GM12892 (cell line): ENCODE measurements around the gene PLVAP.
A peak's percentile ranks its signal among the peaks of the same experiment; 100 is the strongest.
"Not testable (repeated sequence)": the region's sequence is repeated elsewhere in the genome, so short reads cannot be mapped to it uniquely, and the experiment has no call there.

Experiments used
- DNase-seq: peaks from one replicate; pipeline ENCODE4 v3.0.0; 2011; ENCODE audit not compliant: insufficient read length
- FAIRE-seq: peaks from 2 replicates; lab custom pipeline; 2011; peaks lifted over from hg19 to GRCh38; lab: Jason Lieb, UNC
- POLR2A ChIP-seq: IDR thresholded peaks from 2 replicates; pipeline ENCODE4 v1.6.1; 2011; ENCODE audit warnings: low read depth, low read length, control low read depth
- POLR2AphosphoS5 ChIP-seq: IDR thresholded peaks from 2 replicates; pipeline ENCODE4 v1.6.1; 2011; ENCODE audit warnings: low read depth, low read length, control low read depth
- TAF1 ChIP-seq: IDR thresholded peaks from 2 replicates; pipeline ENCODE4 v1.6.1; 2011; ENCODE audit warnings: low read depth, mild to moderate bottlenecking, control low read depth, low read length, borderline replicate concordance

PLVAP gene

DNA sequence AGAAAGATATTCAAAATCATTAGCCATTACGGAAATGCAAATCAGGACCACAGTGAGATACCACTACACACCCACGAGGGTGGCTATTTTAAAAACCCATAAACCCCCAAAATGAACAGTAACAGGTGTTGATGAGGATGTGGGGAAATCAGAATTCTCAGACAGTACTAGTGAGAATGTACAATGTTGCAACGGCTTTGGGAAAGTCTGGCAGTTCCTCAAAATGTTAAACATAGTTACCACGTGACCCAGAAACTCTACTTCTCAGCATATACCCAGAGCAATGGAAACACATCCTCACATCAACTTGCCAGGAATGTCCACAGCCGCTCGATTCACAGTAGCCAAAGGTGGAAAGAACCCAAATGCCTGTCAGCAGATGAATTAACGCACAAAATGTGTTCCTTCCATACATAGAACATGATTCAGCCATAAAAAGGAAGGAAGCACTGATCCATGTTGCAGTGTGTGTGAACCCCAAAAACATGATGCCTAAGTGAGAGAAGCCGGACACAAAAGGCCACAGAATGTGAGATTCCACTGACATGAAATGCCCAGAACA lies 7.0 kb downstream of the PLVAP start:
- peak; percentile 76 for FAIRE-seq

DNA sequence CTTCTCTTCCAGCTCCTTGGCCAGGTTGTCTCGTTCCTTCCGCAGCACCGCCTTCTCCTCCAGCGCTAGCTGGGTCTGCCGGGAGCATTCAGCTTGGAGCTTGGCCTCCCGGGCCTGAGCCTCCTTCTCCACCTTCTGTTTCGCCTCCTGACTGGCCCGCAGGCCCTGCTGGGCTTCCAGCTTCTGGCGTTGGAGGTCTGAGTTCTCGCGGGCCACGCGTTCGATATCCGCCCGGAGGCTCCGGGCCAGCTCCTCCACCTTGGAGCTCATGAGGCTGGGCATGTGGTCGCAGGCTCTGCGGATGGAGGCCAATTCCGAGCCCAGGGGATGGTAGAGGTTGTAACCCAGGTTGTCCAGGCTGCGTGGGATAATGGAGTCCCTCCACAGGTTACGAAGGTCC lies 11.8 kb downstream of the PLVAP start:
- DNase-seq (peak; percentile 11), FAIRE-seq (no peak)
- TF ChIP-seq POLR2AphosphoS5 (no peak), POLR2A (no peak), TAF1 (no peak)

More for the DNA sequence above, 7.0 kb downstream of the PLVAP start:
- TF ChIP-seq POLR2A, result 0 out of 2 replicates have a peak, but pooled peaks have one; percentile 28
- TF ChIP-seq TAF1, result no peak
- TF ChIP-seq POLR2AphosphoS5, result no peak
- DNase-seq, result no peak

GRCh38 chr19:17363852-17364605 lies 13.1 kb downstream of the PLVAP start:
- FAIRE-seq, result not testable (repeated sequence)

DNA sequence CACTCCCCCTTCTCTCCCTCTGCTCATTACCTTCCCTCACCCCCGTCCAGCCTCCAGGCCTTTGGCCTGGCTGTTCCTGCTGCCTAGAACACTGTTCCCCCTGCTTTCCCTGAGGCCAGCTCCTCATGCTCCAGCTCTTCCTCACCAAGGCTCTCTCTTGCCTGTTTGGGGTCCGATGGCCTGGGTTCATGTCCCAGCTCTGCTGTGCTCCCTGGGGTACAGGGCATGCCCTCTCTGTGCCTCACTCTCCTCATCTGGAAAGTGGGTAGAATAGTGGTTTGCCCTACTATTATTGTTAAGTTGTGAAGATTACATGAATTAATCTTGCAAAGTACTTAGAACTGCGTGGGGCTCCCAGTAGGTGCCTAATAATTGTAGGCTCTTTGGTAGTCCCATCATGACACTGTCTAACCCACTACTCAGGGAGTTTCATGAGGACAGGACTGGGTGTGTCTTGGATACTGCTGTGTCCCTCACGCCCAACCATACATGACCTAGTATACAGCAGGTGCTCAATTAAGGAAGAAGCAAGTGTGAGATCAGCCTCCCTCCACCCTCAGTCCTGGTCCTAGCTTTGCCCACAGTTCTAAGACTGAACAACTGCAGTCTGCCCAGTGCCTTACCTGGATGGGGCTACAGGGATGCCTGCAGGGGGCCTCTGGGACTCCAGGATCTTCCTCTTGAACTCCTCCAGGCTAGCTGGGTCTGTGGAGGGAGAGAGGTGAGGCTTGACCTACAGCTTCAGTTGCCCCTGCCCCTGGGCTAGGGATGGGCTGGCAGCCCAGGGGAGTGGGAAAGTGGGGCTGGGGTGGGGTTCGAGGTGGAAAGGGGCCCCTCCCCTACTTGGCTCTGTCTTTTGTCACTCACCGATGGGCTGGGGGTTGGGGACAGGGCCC lies 17.0 kb downstream of the PLVAP start:
- no peak for DNase-seq
- FAIRE-seq, result no peak

More at GRCh38 chr19:17363852-17364605, 13.1 kb downstream of the PLVAP start:
- DNase-seq, result not testable (repeated sequence)

DNA sequence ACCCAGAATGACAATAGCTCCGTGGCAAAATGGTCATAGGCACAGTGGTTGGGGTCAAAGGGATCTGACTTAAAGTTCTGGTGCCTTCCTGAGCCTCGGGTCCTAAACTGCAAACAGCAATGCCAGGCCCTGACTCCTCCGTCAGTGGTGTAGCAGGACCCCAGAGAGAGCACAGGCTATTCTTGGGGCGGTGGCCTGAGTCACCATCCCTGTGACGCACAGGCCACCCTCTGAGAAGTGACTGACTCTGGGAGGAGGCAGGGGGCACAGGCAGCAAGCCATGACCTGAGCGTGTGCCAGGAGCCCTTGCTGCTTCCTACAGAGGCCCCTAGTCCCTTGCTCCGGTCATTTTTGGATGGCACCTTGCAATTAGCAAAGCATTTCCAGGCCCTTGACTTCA lies 18.7 kb downstream of the PLVAP start:
- no peak for TF ChIP-seq TAF1
- TF ChIP-seq POLR2A, result no peak
- TF ChIP-seq POLR2AphosphoS5, result no peak
- DNase-seq, result no peak
- FAIRE-seq, result no peak

More for the DNA sequence above, 17.0 kb downstream of the PLVAP start:
- TF ChIP-seq POLR2A (no peak), POLR2AphosphoS5 (no peak), TAF1 (no peak)

DNA sequence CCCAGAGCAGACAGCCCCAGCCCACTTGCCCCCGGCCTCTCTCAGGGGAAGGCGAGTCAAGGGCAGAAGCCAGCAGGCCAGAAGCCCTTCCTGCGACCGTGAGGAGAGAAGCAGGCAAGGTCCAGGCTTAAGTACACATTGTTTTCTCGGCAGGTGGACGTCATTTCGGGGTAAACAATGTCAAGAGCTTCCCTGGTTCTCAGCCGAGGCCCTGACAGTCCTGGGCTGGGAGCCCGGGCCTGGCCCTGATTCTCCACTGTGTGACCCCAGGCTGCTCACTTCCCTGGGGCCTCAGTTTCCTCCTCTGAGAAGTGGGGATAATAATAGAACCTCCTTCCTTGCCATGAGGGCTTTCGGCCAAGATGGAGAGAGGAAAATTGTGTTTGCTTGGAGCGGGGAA lies 19.4 kb downstream of the PLVAP start:
- TF ChIP-seq POLR2A (no peak), POLR2AphosphoS5 (no peak), TAF1 (no peak)
- no peak for FAIRE-seq

GRCh38 chr19:17357078-17357666 lies 20.0 kb downstream of the PLVAP start:
- TF ChIP-seq POLR2AphosphoS5 (no peak), TAF1 (no peak), POLR2A (no peak)
- DNase-seq (no peak), FAIRE-seq (no peak)

More for the DNA sequence above, 19.4 kb downstream of the PLVAP start:
- DNase-seq, result no peak

GRCh38 chr19:17353386-17353785 lies 23.8 kb downstream of the PLVAP start:
- DNase-seq (no peak), FAIRE-seq (no peak)
- TF ChIP-seq POLR2AphosphoS5 (no peak), TAF1 (no peak), POLR2A (no peak)

- DNase-seq, result no peak
- TF ChIP-seq POLR2AphosphoS5 (no peak), TAF1 (no peak), POLR2A (no peak)
- FAIRE-seq, result no peak
These were observed 24.4 kb downstream of the PLVAP start for GRCh38 chr19:17352608-17353280.

DNA sequence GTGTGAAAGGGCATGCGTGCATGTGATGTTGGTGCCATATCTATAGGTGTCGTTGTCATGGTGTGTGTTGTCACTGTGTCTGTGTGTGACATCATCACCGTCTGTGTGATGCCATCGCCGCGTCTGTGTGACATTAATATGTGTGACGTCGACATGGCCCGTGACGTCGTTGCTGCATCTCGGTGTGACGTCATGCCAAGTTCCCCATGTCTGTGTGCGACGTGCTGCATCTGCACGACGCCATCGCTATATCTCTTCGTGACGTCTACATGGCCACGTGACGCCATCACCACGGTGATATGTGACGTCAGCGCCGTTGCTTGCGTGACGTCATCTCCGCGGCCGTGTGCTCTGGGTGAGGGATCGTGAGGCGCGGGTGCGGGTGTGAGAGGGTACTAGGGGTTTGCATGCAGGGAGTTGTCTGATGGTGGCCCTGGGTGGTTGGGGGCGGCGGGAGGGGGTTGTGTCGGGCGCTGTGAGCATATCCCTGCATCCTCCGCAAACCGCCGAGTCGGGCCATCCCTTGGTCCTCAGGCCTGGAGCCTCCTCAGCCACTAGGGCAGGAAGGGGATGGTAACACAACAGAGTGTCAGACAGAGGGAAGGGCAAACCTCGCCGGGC lies 25.2 kb downstream of the PLVAP start:
- DNase-seq, result no peak
- TF ChIP-seq POLR2A (no peak), TAF1 (no peak), POLR2AphosphoS5 (no peak)
- FAIRE-seq, result peak; percentile 44
